Stimulated activated CD8-positive, alpha-beta memory T cell treated with anti-CD3 and anti-CD28 coated beads, Interleukin-2, amount 100 ng/mL, for 1 hour (primary cell): ENCODE data around the gene FRMD5.

Experiments used
- DNase-seq, 2 donors: peaks; one replicate each; pipeline ENCODE4 v3.0.0-alpha.2; 2020; ENCODE audit warnings: low read depth in 2 of 2

Gene FRMD5

GRCh38 chr15:44160796-44161195, 34.3 kb downstream of the FRMD5 start:
- DNase-seq: no peak

DNA sequence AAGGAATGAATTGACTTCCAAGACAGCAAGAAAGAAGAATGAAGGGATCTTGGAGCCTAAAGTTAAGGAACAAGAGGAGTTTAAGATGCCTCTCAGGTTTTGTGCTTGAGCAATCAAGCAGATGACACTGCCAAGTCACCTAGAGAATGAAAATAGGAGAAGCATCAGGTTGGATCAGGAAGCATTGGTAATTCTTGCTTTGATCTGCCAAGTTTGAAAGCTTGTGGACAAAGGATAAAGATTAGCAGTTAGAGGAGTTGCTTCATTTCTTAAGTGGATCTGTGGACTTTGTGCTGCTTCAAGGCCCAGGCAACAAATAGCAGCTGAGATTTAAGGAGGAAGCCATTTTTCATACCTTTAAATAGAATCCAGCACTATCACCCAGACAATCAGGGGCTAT, 35.6 kb downstream of the FRMD5 start:
- no peak for DNase-seq

GRCh38 chr15:44158111-44158510, 37.0 kb downstream of the FRMD5 start:
- no peak for DNase-seq

GRCh38 chr15:44157679-44158078, 37.4 kb downstream of the FRMD5 start:
- DNase-seq: no peak

GRCh38 chr15:44153352-44153751, 41.7 kb downstream of the FRMD5 start:
- DNase-seq: no peak

DNA sequence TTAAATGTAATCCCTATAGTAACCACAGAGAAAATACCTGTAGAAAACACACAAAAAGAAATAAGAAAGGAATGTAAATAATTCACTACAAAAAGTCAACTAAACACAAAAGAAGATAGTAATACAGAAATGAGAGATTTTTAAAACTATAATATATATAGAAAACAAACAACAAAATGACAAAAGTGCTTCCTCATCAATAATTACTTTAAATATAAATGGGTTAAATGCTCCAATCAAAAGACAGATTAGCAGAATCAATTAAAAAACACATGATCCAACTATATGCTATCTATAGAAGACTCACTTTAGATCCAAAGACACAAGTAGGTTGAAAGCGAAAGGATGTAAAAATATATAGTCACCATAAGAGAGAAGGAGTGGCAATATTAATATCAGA, 45.8 kb downstream of the FRMD5 start:
- DNase-seq: no peak

DNA sequence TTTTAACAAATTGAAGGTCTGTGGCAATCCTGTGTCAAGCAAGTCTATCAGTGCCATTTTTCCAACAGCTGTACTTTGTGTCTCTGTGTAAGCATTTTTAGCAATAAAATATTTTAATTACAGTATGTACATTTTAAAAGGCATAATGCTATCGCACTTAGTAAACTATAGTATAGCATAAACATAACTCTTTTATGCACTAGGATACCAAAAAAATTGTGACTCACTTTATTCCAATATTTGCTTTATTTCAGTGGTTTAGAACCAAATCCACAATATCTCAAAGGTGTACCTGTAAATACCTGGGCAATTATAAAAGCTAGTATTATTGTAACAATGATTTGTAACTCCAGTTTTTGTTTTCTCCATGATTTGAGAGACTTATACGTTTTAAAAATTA, 46.5 kb downstream of the FRMD5 start:
- no peak for DNase-seq

DNA sequence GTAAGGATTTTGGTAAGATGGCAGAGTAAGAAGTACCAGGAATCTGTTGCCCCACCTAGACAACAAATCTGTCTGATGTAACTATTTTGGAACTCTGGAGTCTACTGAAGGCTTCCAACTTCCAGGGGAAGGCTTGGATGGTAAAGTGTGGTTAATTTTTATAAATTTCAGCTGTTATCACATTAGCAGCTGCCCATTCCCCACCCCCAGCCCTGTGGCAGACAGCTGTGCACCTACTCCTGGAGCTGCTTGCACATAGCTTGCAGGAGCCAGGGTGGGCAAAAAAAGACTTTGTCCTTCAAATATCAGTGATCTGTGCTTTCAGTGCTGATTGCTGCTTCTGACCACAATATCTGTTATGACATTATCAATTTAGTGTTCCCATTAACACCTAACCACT, 47.4 kb downstream of the FRMD5 start:
- DNase-seq: no peak

DNA sequence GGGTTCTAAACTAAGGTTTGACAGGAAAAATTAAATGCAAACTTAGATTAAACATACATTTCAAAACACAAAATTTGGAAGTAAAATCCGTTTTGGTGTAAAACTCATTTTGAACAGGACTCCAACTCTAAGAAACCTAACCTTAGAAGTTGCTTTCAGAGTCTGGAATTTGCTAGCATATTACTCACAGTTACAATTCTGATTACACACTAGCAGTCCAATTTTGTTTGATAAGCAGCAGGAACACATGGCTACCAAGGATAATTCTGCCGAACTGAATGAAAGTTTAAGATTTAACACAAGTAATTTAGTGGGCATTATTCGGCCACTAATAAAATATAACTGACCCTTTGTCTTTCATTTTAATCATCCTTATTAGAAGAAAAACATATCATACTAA, 49.6 kb downstream of the FRMD5 start:
- DNase-seq: no peak

GRCh38 chr15:44144992-44145391, 50.1 kb downstream of the FRMD5 start:
- no peak for DNase-seq

DNA sequence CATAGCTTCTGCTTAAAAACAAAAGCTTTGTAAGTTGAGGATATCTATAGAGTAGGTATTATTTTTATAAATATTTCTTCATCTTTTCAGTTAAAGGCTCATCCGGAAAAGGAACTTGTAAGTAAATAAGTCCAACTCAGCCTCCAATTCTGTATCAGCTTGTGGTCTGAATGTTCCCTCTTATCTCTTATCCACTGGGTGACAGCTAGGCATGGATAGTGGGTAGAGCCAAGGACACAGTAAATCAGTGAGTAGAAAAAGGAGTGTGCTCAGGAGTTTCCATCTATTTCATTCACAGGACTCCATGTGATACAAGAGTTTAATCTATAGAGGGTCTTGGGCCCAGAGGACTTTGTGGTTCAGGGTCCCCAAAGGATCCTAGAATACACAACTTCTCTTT, 50.9 kb downstream of the FRMD5 start:
- no peak for DNase-seq

DNA sequence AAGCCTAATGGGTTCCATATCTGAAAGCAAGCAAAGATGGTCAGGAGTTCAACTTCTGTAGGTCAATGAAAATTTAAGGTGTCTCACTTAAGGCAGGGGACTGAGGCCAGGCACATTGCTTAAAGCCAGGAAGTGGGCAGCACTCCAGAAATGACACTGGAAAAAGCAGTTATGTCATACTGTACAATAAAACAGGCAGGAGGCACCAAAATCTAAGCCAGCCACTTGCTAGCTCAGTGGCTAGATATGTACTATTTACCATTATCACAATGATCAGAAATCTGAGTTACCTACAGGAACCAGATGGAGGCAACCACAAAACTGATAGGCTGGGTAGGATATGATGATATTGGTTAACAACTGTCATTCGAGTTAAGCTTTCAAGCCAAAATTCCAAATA, 57.3 kb downstream of the FRMD5 start:
- no peak for DNase-seq

DNA sequence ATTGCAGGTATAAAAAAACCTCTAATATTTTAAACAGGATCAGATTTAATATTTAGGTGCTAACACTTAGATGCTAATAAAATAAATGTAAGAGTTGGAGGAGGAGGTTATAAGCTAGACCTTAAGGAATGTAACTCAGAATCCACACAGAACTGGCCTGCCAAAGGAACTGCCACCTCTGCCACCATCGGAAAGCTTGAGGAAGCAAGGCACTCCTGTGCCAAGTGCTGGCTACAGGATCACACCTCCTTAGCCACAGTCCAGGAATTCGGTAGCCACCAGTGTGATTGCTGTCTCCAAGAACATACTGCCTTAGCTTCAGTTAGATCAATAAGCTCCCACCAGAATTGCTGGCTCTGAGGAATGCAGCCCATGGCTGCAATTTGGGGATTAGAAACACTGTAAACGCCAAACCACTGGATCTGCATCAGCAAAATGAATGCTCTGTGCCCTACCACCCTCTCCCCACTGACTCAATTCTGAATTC, 58.0 kb downstream of the FRMD5 start:
- DNase-seq: no peak

DNA sequence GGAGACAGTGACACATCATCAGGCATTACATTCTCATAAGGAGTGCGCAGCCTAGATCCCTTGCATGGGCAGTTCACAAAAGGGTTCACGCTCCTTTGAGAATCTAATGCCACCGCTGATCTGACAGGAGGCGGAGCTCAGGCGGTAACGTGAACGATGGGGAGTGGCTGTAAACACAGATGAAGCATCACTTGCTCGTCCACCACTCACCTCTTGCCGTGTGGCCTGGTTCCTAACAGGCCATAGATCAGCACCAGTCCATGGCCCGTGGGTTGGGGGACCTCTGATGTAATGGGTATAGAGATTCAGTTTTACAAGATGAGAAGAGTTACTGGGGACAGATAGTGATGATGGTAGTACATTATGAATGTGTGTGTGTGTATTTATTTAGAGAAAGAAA, 63.0 kb downstream of the FRMD5 start:
- no peak for DNase-seq

DNA sequence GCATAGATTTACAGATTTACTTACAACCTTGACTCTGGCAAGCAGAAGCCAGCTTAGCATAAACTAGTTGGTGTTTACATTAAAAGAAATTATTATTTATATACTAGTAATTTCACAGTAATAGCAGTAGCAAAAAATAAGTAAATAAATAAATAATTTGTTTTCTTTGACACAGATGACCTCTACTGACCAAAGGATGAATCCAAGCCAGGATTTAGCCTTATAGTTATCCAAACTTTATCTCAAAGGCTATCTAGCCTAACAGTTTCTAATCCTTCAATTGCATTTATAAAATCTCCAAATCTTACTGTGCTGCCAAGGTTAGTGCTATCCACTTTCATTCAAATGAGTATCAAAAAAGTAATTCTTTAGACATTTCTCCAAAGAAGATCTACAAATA, 64.3 kb downstream of the FRMD5 start:
- DNase-seq: no peak

- no peak for DNase-seq
Observed at GRCh38 chr15:44129911-44130310, 65.2 kb downstream of the FRMD5 start.

DNA sequence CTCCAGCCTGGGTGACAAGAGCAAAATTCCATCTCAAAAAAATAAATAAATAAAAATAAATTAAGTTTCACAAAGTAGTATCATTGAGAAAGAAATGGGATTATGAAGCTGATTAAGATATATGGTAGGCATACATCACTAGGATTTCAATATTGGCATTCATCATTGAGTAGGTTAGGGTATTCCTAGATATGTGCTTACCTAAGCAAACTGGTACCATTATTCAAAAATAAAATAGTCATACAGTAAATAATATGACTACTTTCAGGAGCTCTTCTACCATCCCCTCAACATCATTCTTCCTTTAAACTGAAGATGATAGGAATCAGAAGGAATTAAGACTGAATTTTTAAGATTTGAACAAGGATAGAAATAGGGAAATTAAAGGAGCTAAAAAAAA, 66.6 kb downstream of the FRMD5 start:
- DNase-seq: no peak

GRCh38 chr15:44125879-44126278, 69.2 kb downstream of the FRMD5 start:
- DNase-seq: no peak

DNA sequence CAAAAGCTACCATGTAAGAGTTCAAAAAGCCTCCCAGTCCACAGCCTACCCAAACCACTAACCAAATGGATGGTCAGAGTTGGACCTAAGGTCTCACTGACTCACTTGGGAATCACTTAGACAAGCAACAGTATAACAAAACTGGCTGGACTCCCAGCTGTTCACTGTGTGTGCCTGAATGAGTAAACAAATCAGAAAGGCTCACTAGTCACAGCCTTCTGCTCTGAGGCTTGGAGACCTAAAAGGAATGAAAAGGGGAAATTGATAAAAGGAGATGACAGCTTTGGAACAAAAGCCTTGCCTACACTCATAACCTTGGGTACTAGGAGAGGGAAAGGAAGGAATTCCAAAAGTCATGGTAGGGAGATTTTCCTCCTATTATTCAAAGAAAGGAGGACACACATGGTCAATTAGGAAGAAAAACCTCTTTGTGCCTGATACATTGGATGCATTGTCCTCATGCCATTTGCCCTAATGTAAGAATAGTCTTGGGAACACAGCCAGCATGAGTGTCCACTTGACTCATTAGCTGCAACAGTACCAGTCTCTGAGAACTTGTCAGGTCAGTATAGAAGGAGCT, 92.3 kb downstream of the FRMD5 start:
- no peak for DNase-seq

DNA sequence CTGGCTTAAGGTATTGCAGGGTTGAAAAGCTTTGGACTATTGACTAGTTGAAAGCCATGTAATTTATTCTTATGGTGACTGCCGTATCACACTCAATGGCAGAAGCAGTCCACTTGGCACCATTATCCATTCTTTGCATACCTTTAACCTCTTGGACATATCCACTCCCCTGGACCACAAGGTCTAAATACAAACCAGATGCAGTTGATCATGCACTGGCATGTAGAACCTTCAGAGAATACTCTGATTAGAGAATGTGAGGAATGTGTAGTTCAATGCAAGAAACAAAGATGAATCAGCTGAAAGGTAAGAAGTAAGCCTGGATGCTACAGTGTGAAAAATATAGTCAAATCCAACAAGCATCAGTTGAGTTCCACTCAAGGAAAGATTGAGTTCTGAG, 93.1 kb downstream of the FRMD5 start:
- DNase-seq: no peak

GRCh38 chr15:44101286-44101685, 93.8 kb downstream of the FRMD5 start:
- no peak for DNase-seq

- DNase-seq: no peak
Observed at GRCh38 chr15:44099671-44100070, 95.4 kb downstream of the FRMD5 start.

DNA sequence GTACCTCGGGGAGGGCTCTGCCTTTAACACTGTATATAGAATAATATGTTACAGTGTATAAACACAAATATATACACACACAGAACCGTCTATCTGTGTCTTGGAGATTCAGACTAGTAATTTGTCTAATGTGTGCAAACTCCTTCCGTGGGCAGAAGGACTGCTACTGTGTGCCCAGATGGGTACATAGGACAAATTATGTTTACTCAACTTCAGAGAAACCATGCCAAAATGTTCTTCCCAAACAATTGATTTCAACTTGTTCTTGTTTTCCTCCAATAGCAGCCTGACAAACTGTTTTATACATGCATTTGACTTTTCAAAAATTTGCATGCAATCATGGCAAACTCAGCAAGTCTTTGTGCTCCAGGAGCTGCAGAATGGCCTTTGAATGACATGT, 97.5 kb downstream of the FRMD5 start:
- DNase-seq: no peak

GRCh38 chr15:44096596-44096995, 98.5 kb downstream of the FRMD5 start:
- DNase-seq: no peak

GRCh38 chr15:44094781-44095180, 100.3 kb downstream of the FRMD5 start:
- no peak for DNase-seq
